Caki2 (cell line): ENCODE results near the gene CCDC78. TPM values are rescaled to one million over a fixed set of nuclear protein-coding genes. Genes with fewer than 3 reads are reported as not detected.

Experiments
- DNase-seq: peaks from one replicate; pipeline ENCODE4 v3.0.0-alpha.2; 2015; ENCODE audit warnings: low read depth
- in situ Hi-C: cut with HindIII; loops from 2 replicates; pipeline ENCODE4 v1.10.0; 2016; ENCODE audit warnings: low sequenced_read_pairs, low pct_unique_long_range_greater_than_20kb, mixed read lengths
- total RNA-seq: library from RNA; depleted of rRNA; stranded (reverse); fragments of >200 nt; shearing (Covaris generic); gene quantifications from 2 replicates; pipeline ENCODE4 v1.2.3, GENCODE V29; 2014; ENCODE audit warnings: low replicate concordance; rRNA removed

The CCDC78 gene
- total RNA-seq, 1 experiment from 2014 or later = 10.3 TPM

GRCh38 chr16:677316-678190, 48.7 kb downstream of the CCDC78 start:
- in situ Hi-C loops = no loop called here
- DNase-seq = no peak

- DNase-seq = no peak
- in situ Hi-C loops = no loop called here
These were observed 49.3 kb downstream of the CCDC78 start for GRCh38 chr16:676913-677312.

GRCh38 chr16:676565-676902, 49.7 kb downstream of the CCDC78 start:
- in situ Hi-C loops = no loop called here

GRCh38 chr16:675884-676564, 50.2 kb downstream of the CCDC78 start:
- DNase-seq = no peak
- in situ Hi-C loops = no loop called here

More at GRCh38 chr16:676565-676902, 49.7 kb downstream of the CCDC78 start:
- no peak for DNase-seq

GRCh38 chr16:674968-675883, 51.0 kb downstream of the CCDC78 start, which contains the start of gene RHBDL1:
Gene RHBDL1 (plus strand): TSS chr16:675671. CDS start chr16:675791, 120 bp downstream.
- no peak for DNase-seq
- in situ Hi-C loops = no loop called here

- in situ Hi-C loops = no loop called here
- no peak for DNase-seq
These were observed 51.9 kb downstream of the CCDC78 start for GRCh38 chr16:674214-674881.

- DNase-seq = no peak
- in situ Hi-C loops = no loop called here
These were observed 52.7 kb downstream of the CCDC78 start for GRCh38 chr16:673399-673991.

GRCh38 chr16:672851-673250, 53.4 kb downstream of the CCDC78 start:
- DNase-seq = no peak
- in situ Hi-C loops = no loop called here

Other genes with a start within 250 kb of the CCDC78 start
- 60.1 and 70.1 TPM in 2 replicates for gene CAPN15, start 198.7 kb downstream of the CCDC78 start, total RNA-seq
- not detected in 2 replicates for gene PRR35, start 166.0 kb downstream of the CCDC78 start, total RNA-seq
- 1.2 and 4.0 TPM in 2 replicates for gene NHLRC4, start 159.4 kb downstream of the CCDC78 start, total RNA-seq
- gene PIGQ, start 156.5 kb downstream of the CCDC78 start, total RNA-seq = 53.4 and 65.5 TPM in 2 replicates
- gene RAB40C, start 136.4 kb downstream of the CCDC78 start, total RNA-seq = 22.4 and 33.2 TPM in 2 replicates
- 0.07 TPM in 1 of 2 replicates, not detected in the other for gene WFIKKN1, start 95.5 kb downstream of the CCDC78 start, total RNA-seq
- 433 and 438 TPM in 2 replicates for gene METTL26, start 90.1 kb downstream of the CCDC78 start, total RNA-seq
- 93.0 and 94.1 TPM in 2 replicates for gene MCRIP2, start 84.6 kb downstream of the CCDC78 start, total RNA-seq
- gene WDR90, start 77.1 kb downstream of the CCDC78 start, total RNA-seq = 12.3 and 52.7 TPM in 2 replicates
- gene RHOT2, start 58.3 kb downstream of the CCDC78 start, total RNA-seq = 91.5 and 99.0 TPM in 2 replicates
- 0.12 and 0.68 TPM in 2 replicates for gene RHBDL1, start 50.8 kb downstream of the CCDC78 start, total RNA-seq
- gene STUB1, start 46.0 kb downstream of the CCDC78 start, total RNA-seq = 453 and 482 TPM in 2 replicates
- 116 and 147 TPM in 2 replicates for gene JMJD8, start 42.1 kb downstream of the CCDC78 start, total RNA-seq
- gene WDR24, start 36.0 kb downstream of the CCDC78 start, total RNA-seq = 24.6 and 30.1 TPM in 2 replicates
- gene FBXL16, start 20.6 kb downstream of the CCDC78 start, total RNA-seq = 25.7 and 26.3 TPM in 2 replicates
- 1,206 and 1,492 TPM in 2 replicates for gene METRN, start 11.3 kb downstream of the CCDC78 start, total RNA-seq
- gene ANTKMT, start 5.3 kb downstream of the CCDC78 start, total RNA-seq = 95.7 and 164 TPM in 2 replicates
- gene HAGHL, start 663 bp upstream of the CCDC78 start, total RNA-seq = 48.0 and 73.6 TPM in 2 replicates
- 52.8 and 75.6 TPM in 2 replicates for gene CIAO3, start 14.6 kb upstream of the CCDC78 start, total RNA-seq
- not detected in 2 replicates for gene MSLN, start 34.3 kb upstream of the CCDC78 start, total RNA-seq
- 50.0 and 75.0 TPM in 2 replicates for gene RPUSD1, start 61.9 kb upstream of the CCDC78 start, total RNA-seq
- gene CHTF18, start 62.2 kb upstream of the CCDC78 start, total RNA-seq = 52.2 and 56.9 TPM in 2 replicates
- gene GNG13, start 74.3 kb upstream of the CCDC78 start, total RNA-seq = not detected in 2 replicates
- gene LMF1, start 244.5 kb upstream of the CCDC78 start, total RNA-seq = 16.5 and 35.6 TPM in 2 replicates